Epidermal melanocyte (primary cell): Measurements from ENCODE around the gene MROH7.

Source experiments
- DNase-seq: peaks from one replicate; pipeline ENCODE4 v3.0.0; 2011; ENCODE audit warnings: low spot score; ENCODE audit not compliant: insufficient read length

The MROH7 gene

DNA sequence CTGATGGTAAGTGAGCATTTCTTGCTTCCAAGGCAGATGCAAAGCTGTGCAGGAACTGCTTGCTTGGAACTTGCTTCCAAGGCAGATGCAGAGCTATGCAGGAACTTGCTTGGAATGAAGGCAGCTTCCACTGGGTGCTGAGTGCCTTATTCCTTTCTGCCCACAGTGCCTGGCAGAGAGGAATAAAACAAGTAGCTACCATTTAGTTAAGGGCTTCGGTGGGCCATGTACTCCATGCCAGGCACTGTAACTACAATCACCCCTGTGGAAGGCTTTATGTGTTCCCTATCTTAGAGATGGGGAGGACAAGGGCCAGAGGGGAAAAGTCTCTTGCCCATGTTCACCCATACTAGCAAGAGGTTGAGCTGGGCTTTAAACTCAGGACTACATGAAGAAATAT, 8.3 kb downstream of the MROH7 start:
- DNase-seq: no peak

DNA sequence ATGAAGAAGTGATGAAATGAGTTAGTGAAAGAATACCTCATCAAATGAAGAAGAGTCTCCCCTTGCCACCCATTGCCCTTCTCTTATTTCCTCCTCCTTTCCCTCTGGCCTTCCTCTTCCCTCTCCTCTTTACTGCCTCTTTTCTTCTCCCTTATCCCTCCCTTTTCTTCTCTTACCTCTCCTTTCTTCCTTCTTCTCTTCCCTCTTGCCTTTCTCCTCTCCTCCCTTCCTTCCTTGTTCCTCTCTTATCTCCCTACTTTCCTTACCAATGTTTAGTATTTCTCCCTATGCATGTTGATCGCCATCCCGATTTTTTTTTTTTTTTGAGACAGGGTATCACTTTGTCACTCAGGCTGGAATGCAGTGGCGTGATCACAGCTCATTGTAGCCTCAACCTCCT, 8.8 kb downstream of the MROH7 start:
- DNase-seq: no peak

GRCh38 chr1:54651608-54652007, 10.0 kb downstream of the MROH7 start:
- DNase-seq: no peak

DNA sequence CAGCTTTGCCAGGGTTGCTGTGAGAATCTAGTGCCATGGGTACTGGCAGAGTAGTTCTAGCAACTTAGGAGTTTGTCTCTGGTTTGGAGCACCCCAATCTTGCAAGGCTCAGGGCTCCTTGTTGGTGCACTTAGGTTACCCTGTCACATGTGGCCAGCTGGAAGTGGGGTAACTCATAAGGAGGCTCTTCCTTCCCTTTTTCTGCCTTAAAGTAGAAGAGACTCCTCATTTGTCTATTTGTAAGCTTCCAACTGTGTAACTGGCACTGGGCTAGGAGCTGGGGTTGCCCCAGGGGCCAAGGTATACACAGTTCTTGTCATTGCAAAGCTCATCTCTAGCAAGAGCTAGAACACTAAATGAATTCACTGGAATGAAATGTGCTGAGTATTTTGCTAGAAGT, 10.6 kb downstream of the MROH7 start:
- DNase-seq: no peak

- DNase-seq: no peak
These were observed 11.4 kb downstream of the MROH7 start for GRCh38 chr1:54653036-54653435.

DNA sequence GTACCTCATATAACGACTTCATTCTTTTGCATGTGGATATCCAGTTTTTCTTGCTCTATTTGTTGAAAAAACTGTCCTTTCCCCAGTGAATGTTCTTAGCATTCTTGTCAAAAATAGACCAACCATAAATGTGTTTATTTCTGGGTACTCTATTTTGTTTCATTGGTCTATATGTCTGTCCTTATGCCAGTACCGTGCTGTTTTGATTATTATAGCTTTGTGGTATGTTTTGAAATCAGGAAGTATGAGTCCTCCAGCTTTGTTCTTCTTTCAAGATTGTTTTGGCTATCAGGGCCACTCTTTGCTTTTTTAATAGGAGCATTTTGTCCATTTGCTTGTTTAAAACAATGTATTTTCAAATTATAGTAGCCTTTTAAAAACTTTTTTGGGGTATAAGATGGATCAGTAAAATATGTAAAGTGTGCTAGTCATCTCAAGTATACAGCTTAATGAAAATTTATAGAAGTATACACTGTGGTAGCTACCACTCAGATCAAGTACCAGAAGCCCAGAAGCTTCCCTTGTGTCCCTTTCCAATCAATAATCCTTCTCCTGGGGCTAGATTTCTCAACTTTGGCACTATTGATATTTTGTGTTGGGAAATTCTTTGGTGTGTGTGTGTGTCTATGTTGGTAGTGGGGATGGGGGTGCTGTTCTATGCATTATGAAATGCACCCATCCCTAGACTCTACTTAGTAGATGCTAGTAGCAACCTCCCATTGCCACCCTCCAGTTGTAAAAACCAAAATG, 16.8 kb downstream of the MROH7 start:
- DNase-seq: no peak

DNA sequence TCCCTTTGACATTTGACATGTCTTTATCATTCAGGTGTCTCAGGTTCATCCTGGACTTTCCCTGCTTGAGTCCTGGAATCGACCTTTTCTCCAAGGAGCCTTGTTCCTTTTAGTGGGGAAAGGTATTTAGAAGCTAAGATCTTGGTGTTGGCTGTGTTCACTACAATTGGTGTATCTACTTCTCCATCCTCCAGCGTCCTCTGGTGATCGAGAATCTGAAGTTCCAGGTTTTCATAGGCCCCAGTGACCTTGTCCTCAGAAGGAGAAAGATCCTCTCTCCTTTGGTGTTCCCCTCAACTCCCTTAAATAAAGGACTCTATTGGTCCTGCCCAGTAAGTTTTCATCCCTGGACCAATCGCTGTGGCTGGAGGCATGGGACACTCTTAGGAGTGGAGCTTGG, 22.1 kb downstream of the MROH7 start:
- no peak for DNase-seq

- no peak for DNase-seq
These were observed 22.8 kb downstream of the MROH7 start for GRCh38 chr1:54664364-54664763.

- no peak for DNase-seq
These were observed 24.3 kb downstream of the MROH7 start for GRCh38 chr1:54665852-54666251.

GRCh38 chr1:54666333-54666732, 24.7 kb downstream of the MROH7 start:
- no peak for DNase-seq

GRCh38 chr1:54667797-54668196, 26.2 kb downstream of the MROH7 start:
- DNase-seq: no peak

DNA sequence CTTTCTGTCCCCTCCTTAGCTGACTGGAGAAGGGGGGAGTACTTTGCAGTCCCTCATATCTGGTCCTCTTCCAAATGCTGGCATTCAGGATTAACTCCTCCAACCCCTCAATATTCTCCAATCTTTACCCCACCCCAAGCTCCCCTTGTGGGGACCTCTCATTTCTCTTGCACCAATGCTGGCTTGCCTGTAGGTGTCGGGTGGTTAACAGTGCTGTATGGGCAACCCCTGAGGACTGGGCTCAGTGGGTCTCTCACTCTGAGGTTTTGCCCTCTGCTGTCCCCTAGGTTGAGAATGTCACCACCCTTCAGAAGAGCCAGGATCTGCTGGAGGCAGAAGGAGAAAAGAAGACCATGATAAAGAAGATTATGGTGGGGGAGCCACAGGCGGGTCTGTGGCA, 27.0 kb downstream of the MROH7 start:
- DNase-seq: no peak

GRCh38 chr1:54671985-54672608, 30.5 kb downstream of the MROH7 start:
- no peak for DNase-seq

GRCh38 chr1:54678776-54679643, 37.4 kb downstream of the MROH7 start:
- no peak for DNase-seq

DNA sequence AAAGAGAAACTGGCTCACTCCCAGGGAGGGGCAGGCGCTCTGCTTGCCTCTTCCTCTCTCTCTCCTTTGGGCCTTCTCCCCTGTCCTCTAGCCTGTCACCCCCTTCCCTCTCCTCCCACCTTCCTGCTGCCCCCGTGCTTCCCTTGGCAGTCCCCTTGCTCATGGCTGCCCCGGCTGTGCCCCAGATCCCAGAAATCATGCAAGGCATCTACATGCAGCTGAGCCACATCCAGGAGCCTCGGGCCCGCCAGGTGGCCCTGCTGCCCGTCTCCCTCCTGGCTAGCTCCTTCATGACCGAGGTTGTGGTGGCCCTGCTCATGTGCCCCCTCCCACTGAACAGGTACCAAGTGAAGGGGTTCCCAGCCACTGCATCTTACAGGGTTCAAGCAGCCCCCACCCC, 38.1 kb downstream of the MROH7 start:
- DNase-seq: no peak

DNA sequence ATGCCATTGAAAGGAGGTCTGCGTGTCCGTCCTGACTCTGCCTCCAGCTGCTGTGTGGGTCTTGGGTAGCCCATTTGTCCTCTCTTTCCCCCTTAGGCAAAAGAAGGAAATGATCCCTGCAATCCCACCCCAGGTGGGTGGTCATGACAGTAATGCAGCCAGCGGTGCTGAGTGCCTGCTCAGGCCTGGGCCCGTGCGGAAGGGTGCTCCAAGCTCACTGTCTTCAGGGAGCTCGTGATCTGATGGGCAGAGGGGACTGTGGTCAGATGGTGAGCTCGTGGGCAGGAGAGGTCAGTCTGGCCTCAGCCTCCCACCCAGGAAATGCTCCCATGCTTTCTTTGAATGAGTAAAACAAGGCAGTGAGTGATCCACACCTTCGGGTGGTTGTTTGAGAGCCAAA, 38.8 kb downstream of the MROH7 start:
- no peak for DNase-seq

DNA sequence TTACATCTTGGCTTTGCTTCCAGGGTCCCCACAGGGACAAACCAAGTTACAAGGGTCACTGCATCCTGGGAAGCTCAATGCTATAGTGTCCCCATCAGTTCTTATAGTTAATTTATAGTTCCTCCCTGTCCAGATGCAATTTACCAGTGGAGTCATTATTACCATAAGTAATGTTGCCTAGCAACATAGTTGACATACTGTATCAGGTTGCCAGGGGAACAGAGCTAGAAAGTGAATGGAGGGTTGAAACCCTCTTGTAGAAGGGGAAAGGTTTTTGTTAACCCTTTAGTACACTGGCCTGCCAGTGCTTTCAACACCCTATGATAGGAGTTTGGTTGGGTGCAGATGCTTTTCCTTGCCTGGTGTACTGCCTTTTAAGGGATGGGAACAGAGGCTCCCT, 39.8 kb downstream of the MROH7 start:
- DNase-seq: no peak

DNA sequence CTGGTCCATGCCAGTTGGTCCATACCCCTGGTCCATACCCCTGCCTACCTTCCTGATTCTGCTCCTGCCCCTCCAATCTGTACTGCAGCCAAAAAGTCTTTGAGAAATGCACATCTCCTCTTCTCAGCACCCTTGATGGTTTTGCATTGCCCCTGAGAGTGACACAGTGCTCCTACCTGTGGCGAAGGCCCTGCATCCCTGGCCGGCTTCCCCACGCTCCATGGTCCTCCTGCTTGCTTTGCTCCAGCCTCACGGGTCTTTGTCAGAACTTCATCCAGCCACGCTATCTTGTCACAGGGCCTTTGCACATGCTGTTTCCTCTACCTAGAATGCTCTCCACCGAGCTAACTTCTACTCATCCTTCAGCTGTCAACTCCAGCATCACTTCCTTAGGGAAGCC, 41.9 kb downstream of the MROH7 start:
- DNase-seq: no peak

DNA sequence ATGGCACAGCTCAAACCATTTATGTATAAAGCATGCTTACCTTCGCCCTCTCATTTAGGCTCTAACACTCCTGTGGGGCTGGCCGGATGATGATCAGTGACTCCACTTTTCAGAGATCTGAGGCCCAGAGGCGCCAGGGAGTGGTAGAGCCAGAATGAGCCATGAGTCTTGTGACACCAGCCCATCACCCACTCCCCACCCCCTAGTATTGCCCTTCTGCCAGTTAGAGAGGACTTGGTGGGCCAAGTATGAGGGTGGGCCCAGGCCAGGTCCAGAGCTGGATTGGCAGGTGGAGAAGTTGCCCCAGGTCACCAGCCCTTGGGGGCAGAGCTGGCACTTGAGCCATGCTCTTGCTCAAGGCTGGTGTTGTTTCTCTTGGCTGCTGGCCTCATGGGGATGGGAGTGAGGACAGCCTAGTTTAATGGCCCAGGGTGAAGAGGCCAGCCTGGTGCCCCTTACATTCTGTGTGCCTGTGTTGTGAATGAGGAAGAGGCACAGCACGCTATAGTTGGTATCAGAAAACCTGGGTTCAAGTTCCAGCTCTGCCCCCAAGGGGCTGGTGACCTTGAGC, 43.8 kb downstream of the MROH7 start:
- DNase-seq: no peak

DNA sequence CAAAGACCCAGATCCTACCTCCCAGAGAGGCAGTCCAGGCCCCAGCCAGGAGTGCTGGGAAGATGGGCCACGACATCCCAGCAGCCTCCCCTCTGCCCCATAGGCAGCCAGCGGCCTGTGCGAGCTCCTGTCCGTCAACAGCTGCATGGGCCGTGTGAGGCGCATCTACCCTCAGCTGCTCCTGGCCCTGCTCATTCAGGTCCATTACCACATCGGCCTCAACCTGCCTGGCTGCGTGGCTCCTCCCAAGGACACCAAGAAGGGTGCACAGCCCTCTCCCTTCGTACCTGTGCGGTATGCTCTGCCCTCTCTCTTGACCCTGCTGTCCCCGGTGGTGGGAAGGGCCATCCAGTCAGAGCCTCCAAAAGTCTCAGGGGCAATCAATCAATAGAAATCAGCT, 44.6 kb downstream of the MROH7 start:
- DNase-seq: no peak

DNA sequence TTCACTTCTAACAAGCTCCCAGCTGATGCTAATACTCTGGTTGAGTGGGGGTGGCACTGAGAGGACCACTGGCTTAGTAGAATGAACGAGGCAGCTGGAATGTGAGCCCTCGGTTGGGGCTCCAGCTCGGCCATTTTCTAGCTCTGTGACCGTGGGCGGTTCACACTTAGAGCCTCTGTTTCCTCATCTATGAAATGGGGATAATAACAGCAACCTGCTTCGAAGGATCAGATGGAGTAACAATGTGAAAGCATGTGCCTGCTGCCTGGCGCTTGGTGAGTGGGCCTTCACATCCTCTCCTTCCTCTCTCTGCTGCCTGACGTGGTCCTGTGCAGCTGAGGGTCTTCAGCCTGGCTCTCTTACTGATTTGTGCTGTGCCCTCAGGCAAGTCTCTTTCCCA, 53.2 kb downstream of the MROH7 start:
- DNase-seq: no peak

DNA sequence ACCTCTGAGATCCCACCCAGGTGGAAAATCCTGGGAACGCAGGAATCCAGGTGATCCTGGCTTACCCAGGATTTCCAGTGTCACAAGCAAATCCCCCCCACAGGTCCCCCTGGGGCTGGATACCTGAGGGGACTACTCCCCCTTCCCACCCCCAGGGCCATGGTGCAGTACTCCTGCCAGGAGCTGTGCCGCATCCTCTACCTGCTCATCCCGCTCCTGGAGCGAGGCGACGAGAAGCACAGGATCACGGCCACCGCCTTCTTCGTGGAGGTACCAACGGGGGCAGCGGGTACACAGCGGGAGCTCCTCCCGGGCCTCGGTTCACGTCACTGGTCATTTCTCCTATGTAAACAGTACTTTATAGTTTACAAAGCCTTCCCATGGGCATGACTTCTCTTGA, 53.6 kb downstream of the MROH7 start:
- DNase-seq: no peak
